GM13977 (cell line): ENCODE measurements around the gene SERPIND1.

ENCODE experiments used
- DNase-seq: peaks from one replicate; pipeline ENCODE4 v3.0.0; 2012; ENCODE audit warnings: low spot score
- CTCF ChIP-seq: IDR thresholded peaks from 2 replicates; pipeline ENCODE4 v1.5.1; 2012; ENCODE audit warnings: mild to moderate bottlenecking, control low read depth; ENCODE audit not compliant: insufficient read depth; ENCODE audit errors: extremely low read depth, missing control alignments
- in situ Hi-C: fragments of 300-500 bp; cut with MboI; formaldehyde crosslinking; loops from one replicate; pipeline ENCODE4 v1.12.0; 2022; ENCODE audit warnings: low sequenced_read_pairs, low pct_unique_long_range_greater_than_20kb, mixed read lengths, inconsistent platforms; ENCODE audit not compliant: unreplicated experiment

The SERPIND1 gene

GRCh38 chr22:20834725-20835124 lies 60.8 kb downstream of the SERPIND1 start:
- no peak for DNase-seq
- in situ Hi-C loops: no loop called here

More at GRCh38 chr22:20834725-20835124, 60.8 kb downstream of the SERPIND1 start:
- no peak for TF ChIP-seq CTCF
